Astrocyte (in vitro differentiated cells and primary cell): ENCODE measurements around the gene TMPRSS9. TPM values are rescaled to one million over a fixed set of nuclear protein-coding genes. Genes with fewer than 3 reads are reported as not detected.
A peak's percentile ranks its signal among the peaks of the same experiment; 100 is the strongest.

Source experiments
- DNase-seq: peaks from one replicate; pipeline ENCODE4 v3.0.0-alpha.2; 2010; ENCODE audit warnings: low read depth
- FAIRE-seq: peaks from 2 replicates; lab custom pipeline; 2011; peaks lifted over from hg19 to GRCh38; lab: Jason Lieb, UNC
- H2AFZ ChIP-seq: 2 replicates; pipeline ENCODE4 v1.6.0; 2012; ENCODE audit warnings: low read depth, low read length, inconsistent platforms
- H3K27ac ChIP-seq: 2 replicates; pipeline ENCODE4 v1.5.1; 2011; ENCODE audit warnings: low read depth, low read length, inconsistent platforms
- H3K27me3 ChIP-seq: 2 replicates; pipeline ENCODE4 v1.6.0; 2011; ENCODE audit warnings: low read length, inconsistent platforms; ENCODE audit not compliant: insufficient read depth
- H3K36me3 ChIP-seq: 2 replicates; pipeline ENCODE4 v1.5.1; 2011; ENCODE audit warnings: low read length, inconsistent platforms; ENCODE audit not compliant: insufficient read depth
- H3K4me1 ChIP-seq: 2 replicates; pipeline ENCODE4 v1.5.1; 2011; ENCODE audit warnings: low read length, inconsistent platforms; ENCODE audit not compliant: insufficient read depth
- H3K4me2 ChIP-seq: 2 replicates; pipeline ENCODE4 v1.6.0; 2012; ENCODE audit warnings: low read length, inconsistent platforms
- H3K4me3 ChIP-seq: 2 replicates; pipeline ENCODE4 v1.5.1; 2011; ENCODE audit warnings: low read depth, mild to moderate bottlenecking, low read length, inconsistent platforms; ENCODE audit not compliant: insufficient read depth
- H3K79me2 ChIP-seq: 2 replicates; pipeline ENCODE4 v1.6.0; 2012; ENCODE audit warnings: mild to moderate bottlenecking, low read length, inconsistent platforms; ENCODE audit not compliant: insufficient read depth
- H3K9ac ChIP-seq: 2 replicates; pipeline ENCODE4 v1.6.0; 2012; ENCODE audit warnings: mild to moderate bottlenecking, low read length, inconsistent platforms
- H3K9me3 ChIP-seq: 2 replicates; pipeline ENCODE4 v1.5.1; 2012; ENCODE audit warnings: low read depth, mild to moderate bottlenecking, low read length, inconsistent platforms; ENCODE audit not compliant: insufficient read depth
- H4K20me1 ChIP-seq: 2 replicates; pipeline ENCODE4 v1.6.0; 2012; ENCODE audit warnings: low read length, inconsistent platforms; ENCODE audit not compliant: insufficient read depth
- H3K27ac Mint-ChIP-seq: one replicate; pipeline ENCODE4 v1.8.0; 2021; ENCODE audit warnings: mild to moderate bottlenecking, mixed read lengths; ENCODE audit not compliant: unreplicated experiment
- H3K27me3 Mint-ChIP-seq: one replicate; pipeline ENCODE4 v1.8.0; 2021; ENCODE audit warnings: low read depth, mixed read lengths; ENCODE audit not compliant: unreplicated experiment
- H3K36me3 Mint-ChIP-seq: one replicate; pipeline ENCODE4 v1.8.0; 2021; ENCODE audit warnings: low read depth, mixed read lengths; ENCODE audit not compliant: unreplicated experiment
- H3K4me1 Mint-ChIP-seq: one replicate; pipeline ENCODE4 v1.8.0; 2021; ENCODE audit warnings: low read depth, mixed read lengths; ENCODE audit not compliant: unreplicated experiment
- H3K4me3 Mint-ChIP-seq: one replicate; pipeline ENCODE4 v1.8.0; 2021; ENCODE audit warnings: mild to moderate bottlenecking, moderate library complexity, mixed read lengths; ENCODE audit not compliant: unreplicated experiment
- H3K9me3 Mint-ChIP-seq: one replicate; pipeline ENCODE4 v1.8.0; 2021; ENCODE audit warnings: mild to moderate bottlenecking, mixed read lengths; ENCODE audit not compliant: unreplicated experiment
- EZH2 ChIP-seq: IDR thresholded peaks from 2 replicates; pipeline ENCODE4 v1.6.1; 2012; ENCODE audit warnings: mild to moderate bottlenecking, low read length, inconsistent platforms; ENCODE audit not compliant: insufficient read depth
- total RNA-seq: library from RNA; stranded (reverse); gene quantifications from 2 replicates; pipeline ENCODE4 v1.2.1, GENCODE V29; 2021
- TF ChIP-seq, protein P1 (sequence below): IDR thresholded peaks from 2 replicates; pipeline ENCODE4 v1.5.1; 2011; ENCODE audit warnings: low read depth, mild to moderate bottlenecking, inconsistent platforms, low read length, moderate library complexity; ENCODE audit not compliant: insufficient read depth

TMPRSS9 gene
- total RNA-seq, 1 donor from 2014 or later, result 0.16 TPM

DNA sequence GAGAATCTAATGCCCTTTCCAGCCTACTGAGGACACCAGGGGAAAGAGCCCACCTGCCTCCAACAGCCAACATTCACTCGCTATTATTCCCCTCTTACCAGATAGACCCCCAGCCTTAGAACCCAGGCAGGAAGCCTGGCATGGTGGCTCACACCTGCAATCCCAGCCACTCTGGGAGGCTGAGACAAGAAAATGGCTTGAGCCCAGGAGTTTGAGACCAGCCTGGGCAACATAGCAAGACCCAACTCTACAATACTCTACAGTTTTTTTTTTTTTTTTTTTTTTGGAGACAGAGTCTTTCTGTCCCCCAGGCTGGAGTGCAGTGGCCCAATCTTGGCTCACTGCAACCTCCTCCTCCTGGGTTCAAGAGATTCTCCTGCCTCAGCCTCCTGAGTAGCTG is 100.2 kb downstream of the TMPRSS9 start:
- Histone ChIP-seq H3K36me3 (no peaks in the 10 kb centered on the region), H3K9ac (no peak overlapping the region), H3K9me3 (no peaks in the 10 kb centered on the region), H3K4me1 (peaks cover 17% of the 10 kb centered on the region), H2AFZ (no peak overlapping the region), H3K4me2 (no peak overlapping the region), H3K27ac (no peak overlapping the region), H3K79me2 (peaks cover 23% of the 10 kb centered on the region), H4K20me1 (peaks cover 8% of the 10 kb centered on the region), H3K4me3 (no peak overlapping the region), H3K27me3 (no peaks in the 10 kb centered on the region)
- Mint-ChIP-seq H3K9me3 (no peaks in the 10 kb centered on the region), H3K27me3 (no peaks in the 10 kb centered on the region), H3K27ac (no peak overlapping the region), H3K4me3 (peak overlapping the region; percentile 64), H3K36me3 (no peaks in the 10 kb centered on the region), H3K4me1 (peaks cover 5% of the 10 kb centered on the region)
- no peak for TF ChIP-seq EZH2
- TF ChIP-seq, protein P1, sequence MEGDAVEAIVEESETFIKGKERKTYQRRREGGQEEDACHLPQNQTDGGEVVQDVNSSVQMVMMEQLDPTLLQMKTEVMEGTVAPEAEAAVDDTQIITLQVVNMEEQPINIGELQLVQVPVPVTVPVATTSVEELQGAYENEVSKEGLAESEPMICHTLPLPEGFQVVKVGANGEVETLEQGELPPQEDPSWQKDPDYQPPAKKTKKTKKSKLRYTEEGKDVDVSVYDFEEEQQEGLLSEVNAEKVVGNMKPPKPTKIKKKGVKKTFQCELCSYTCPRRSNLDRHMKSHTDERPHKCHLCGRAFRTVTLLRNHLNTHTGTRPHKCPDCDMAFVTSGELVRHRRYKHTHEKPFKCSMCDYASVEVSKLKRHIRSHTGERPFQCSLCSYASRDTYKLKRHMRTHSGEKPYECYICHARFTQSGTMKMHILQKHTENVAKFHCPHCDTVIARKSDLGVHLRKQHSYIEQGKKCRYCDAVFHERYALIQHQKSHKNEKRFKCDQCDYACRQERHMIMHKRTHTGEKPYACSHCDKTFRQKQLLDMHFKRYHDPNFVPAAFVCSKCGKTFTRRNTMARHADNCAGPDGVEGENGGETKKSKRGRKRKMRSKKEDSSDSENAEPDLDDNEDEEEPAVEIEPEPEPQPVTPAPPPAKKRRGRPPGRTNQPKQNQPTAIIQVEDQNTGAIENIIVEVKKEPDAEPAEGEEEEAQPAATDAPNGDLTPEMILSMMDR, result no peak
- DNase-seq, result no peak
- no peak for FAIRE-seq

DNA sequence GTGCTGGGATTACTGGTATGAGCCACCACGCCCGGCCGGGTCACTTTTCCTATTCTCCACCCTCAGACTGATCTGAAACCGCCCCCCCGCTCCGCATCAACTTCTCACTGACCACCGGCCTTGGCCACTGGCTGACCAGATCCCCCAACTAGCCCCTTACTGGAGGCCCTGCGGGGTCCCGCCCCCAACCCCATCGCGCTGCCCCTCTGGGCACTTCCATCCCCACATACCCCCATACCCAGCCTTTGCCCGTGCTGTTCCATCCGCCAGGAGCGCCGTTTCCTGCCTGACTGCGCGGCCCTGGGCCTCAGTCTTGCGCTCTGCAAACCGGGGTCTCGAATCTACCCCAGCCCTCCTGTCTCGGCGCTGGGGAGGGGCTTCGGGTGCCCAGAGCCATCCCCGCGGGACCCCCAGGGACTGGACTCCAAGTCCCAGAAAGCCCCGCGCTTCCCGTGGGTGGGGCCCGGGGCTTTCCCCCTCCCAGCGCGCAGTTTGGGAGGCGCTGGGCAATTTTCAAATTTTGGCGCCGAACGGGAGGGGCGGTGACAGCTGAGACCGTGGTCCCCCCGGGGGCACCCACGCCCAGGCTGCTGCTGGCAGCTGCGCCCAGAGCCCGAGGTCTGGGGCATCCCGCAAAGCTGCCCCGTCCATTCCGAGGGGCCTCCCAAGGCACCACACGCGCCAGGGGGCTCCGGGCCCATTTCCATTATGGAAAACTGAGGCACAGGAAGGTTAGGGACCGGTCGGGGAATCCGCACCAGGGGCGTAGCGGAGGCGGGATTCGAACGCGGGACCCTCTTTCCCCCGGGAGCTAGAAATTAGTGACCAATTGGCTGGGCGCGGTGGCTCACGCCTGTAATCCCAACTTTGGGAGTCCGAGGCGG is 101.9 kb downstream of the TMPRSS9 start:
- DNase-seq (peak; percentile 39), FAIRE-seq (no peak)
- no peak for TF ChIP-seq EZH2
- TF ChIP-seq, protein P1, result no peak
- Histone ChIP-seq H3K27me3 (no peaks in the 10 kb centered on the region), H3K79me2 (peaks cover 7% of the 10 kb centered on the region), H3K9me3 (no peaks in the 10 kb centered on the region), H4K20me1 (no peaks in the 10 kb centered on the region), H2AFZ (peak overlapping the region; percentile 92), H3K4me3 (peak overlapping the region; percentile 62), H3K4me1 (peaks cover 13% of the 10 kb centered on the region), H3K4me2 (peak overlapping the region; percentile 97), H3K36me3 (no peaks in the 10 kb centered on the region), H3K27ac (peak overlapping the region; percentile 59), H3K9ac (peak overlapping the region; percentile 79)
- Mint-ChIP-seq H3K27ac (peak overlapping the region; percentile 69), H3K4me1 (peaks cover 4% of the 10 kb centered on the region), H3K4me3 (peak overlapping the region; percentile 85), H3K27me3 (no peaks in the 10 kb centered on the region), H3K36me3 (no peaks in the 10 kb centered on the region), H3K9me3 (no peaks in the 10 kb centered on the region)
